D721Med (cell line): ENCODE data around the gene BEGAIN.

Source experiments
- DNase-seq: peaks from one replicate; pipeline ENCODE4 v3.0.0; 2011; ENCODE audit warnings: low spot score; ENCODE audit not compliant: insufficient read length
- FAIRE-seq: peaks from 2 replicates; lab custom pipeline; 2011; peaks lifted over from hg19 to GRCh38; lab: Jason Lieb, UNC
- TF ChIP-seq, protein P1 (sequence below): IDR thresholded peaks from 2 replicates; pipeline ENCODE4 v1.5.1; 2012; ENCODE audit warnings: mild to moderate bottlenecking, control low read depth; ENCODE audit not compliant: insufficient read depth; ENCODE audit errors: missing control alignments

Gene BEGAIN

DNA sequence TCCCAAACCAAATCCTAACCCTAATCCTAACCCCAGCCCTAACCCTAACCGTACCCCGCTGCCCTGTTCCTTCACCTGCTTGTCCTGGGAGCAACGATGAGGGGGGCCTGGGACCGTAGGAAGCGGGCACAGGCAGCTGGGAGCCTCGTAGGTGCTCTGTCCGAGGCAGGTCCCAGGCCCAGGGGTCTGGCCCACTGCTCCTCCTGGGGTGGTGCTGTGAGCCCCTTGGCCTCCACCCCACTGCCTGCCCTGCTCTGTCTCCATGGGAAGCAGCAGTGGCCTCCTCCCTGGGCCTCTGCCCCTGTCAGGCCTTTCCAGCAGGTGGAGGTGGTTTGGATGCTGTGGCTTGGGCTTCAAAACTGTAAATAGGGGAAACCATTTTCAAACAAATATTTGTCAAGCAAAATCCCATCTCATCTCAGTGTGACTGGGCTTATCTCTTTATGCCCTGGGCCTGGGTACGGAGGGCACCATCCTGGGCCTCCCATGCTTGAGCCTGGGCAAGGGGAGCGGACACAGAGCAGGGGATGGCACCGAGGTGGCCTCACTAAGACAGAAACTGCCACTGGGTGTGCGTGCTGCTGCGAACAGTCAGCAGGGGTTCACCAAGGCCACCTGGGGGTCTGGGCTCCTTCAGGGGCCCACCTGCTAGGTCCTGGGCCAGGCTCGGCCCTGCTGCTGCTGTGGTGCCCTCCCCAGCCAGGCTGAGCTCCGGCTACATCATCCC lies 3.7 kb upstream of the BEGAIN start:
- TF ChIP-seq, protein P1, sequence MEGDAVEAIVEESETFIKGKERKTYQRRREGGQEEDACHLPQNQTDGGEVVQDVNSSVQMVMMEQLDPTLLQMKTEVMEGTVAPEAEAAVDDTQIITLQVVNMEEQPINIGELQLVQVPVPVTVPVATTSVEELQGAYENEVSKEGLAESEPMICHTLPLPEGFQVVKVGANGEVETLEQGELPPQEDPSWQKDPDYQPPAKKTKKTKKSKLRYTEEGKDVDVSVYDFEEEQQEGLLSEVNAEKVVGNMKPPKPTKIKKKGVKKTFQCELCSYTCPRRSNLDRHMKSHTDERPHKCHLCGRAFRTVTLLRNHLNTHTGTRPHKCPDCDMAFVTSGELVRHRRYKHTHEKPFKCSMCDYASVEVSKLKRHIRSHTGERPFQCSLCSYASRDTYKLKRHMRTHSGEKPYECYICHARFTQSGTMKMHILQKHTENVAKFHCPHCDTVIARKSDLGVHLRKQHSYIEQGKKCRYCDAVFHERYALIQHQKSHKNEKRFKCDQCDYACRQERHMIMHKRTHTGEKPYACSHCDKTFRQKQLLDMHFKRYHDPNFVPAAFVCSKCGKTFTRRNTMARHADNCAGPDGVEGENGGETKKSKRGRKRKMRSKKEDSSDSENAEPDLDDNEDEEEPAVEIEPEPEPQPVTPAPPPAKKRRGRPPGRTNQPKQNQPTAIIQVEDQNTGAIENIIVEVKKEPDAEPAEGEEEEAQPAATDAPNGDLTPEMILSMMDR: no peak

DNA sequence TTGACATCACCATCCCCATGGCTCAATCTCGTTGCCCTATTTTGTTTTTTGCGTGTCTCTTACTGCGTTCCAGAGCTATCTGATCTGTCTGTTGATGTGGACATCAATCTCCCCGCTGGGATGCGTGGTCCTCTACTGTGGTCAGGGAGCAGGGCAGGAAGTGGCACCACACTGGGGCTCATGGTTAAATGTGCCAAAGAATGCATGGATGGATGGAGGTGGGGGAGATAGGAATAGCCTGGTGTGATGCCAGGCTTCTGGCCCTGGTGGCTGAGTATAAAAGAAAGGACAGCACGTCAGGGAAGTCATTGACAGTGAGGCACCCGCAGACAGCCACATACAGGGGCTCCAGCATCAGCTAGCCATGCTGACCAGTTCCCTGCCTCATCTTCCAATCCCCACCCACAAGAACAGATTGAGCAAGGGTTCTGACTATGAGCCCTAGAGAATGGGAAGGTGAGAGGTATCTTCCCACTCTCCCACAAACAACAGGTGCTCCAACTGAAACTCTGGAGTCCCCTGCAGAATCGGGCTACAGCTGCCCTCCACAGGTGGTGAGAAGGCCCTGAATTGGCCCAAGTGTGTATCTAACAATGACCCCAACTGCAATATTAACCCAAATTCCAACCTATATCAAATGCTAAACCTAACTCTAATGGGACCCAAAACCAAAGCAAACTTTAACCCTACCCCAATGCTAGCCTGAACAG lies 2.7 kb upstream of the BEGAIN start:
- DNase-seq: no peak
- TF ChIP-seq, protein P1: no peak
- no peak for FAIRE-seq

More for the DNA sequence above, 3.7 kb upstream of the BEGAIN start:
- DNase-seq: no peak
- no peak for FAIRE-seq

DNA sequence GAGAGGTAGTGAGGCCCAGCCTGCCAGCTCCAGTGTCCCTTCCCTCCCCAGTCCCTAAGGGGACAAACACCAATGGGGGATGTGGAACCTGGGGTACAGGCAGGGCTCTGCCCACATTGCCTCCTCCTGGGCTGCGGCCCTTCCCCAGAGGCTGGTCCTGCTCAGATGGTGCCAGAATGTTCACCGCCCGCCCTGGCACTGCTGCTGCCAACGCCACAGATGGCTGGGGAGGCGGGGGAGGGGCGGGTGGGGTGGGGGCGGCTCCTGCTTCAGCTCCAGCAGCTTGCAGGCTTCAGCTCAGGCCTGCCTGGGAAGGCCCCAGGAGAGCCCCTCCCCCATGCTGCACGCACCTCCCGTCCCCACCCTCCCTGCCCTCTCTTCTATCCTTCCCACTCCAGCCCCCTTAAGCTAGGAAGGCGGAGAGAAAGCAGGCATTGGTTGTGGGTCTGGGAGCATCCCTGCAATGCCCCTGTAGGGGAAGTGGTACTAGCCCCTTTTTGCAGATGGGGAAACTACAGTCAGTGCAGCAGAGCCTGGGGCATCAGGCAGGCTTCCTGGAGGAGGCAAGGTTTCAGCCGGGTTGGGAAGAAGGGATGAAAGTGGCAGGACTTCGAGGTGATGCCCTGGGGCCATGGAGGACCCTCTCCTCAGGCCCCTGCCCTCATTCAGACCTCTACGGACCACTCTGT lies 2.0 kb upstream of the BEGAIN start:
- FAIRE-seq: no peak
- TF ChIP-seq, protein P1: no peak
- DNase-seq: no peak

DNA sequence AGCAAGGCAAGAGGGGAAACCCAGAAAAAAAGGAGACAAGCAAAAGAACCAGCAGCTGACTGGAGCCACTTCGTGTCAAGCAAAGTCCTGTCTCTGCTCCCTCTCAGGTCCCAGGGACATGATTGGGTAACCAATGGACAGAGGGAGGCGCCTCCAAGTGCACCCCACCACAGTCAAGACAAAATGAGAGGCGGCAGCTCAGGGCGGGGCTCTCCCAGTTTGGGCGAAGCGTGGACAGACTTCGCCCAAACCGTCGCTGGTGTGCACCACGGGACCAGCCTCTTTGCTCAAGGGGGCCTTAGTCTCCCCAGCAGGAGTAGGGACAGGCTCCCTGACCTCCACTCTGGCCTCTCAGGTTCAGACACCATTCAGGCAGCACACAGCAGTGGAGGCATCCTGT lies 1.5 kb upstream of the BEGAIN start:
- no peak for FAIRE-seq
- TF ChIP-seq, protein P1: no peak
- DNase-seq: no peak

DNA sequence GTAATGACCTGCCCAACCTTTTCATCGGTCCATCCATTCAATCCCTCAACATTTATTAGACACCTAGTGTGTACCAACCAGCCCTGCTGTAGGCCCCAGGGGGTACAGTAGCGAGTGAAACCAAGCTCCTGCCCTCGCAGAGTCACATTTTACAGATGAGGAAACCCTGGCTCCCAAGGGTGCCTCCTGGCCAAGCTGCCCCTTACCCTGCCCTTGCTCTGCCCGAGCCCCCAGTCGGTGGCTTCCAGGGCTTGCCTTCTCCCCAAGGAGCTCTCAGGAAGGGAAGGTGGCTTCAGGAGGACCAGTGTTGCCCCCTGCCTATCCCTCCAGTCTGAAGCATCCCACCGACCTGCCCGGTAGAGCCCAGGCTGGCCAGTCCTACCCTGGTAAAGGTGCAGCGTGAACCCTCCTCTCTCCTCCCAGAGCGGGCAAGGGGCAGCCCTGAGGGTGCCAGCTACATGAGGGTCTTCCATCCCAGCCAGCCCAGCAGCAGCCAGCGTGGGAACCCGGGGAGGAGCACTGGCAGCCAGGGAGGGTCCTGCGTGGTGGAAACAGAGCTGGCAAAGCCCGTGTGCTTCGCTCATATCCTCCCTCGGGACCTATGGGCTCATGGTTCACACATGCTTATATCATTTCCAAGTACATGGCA lies 670 bp upstream of the BEGAIN start:
- no peak for DNase-seq
- TF ChIP-seq, protein P1: no peak
- FAIRE-seq: no peak

DNA sequence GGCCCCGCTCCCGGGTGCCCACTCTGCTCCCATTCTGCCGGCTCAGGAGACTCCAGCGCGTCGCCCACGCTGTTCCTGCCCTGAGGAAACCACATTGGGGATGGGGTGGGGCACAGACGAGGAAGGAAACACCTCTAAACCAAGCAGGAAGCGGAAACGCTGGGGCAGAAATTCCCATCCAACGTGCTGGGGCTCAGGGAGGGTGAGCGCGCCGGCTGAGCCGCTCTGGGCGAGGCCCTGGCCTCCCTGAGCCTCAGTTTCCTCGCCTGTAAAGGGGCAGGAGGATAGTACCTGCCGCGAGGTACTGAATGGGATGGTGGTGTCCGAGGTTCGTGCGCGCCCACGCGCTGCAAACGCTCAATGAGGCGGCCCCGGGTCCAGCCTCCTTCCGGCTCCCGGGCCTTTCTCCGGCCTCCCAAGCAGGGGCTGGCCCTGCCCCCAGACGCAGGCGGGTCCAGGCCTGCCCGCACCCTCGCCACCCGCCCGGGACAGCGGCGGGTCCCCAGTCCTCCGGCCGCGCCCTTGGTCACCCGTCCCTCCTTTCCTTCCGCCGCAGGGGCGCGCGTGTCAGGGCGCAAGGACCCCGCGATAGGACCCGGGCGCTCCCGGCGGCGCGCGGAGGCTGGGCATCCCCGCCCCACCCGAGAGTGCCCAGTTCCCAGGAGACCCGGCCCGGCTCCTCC lies 673 bp downstream of the BEGAIN start:
- FAIRE-seq (no peak), DNase-seq (no peak)

More for the DNA sequence above, 673 bp downstream of the BEGAIN start:
- TF ChIP-seq, protein P1: no peak
